SK-N-MC (cell line): Measurements from ENCODE around the gene DNPH1.
A peak's percentile ranks its signal among the peaks of the same experiment; 100 is the strongest.

Experiments
- DNase-seq: peaks from one replicate; pipeline ENCODE4 v3.0.0-alpha.2; 2011; ENCODE audit warnings: low read depth, low spot score
- H3K27ac ChIP-seq: fragments of 200-600 bp; sonication (generic); 2 replicates; pipeline ENCODE4 v1.5.1; 2016; ENCODE audit warnings: mixed run types
- H3K36me3 ChIP-seq: fragments of 200-600 bp; sonication (generic); 2 replicates; pipeline ENCODE4 v1.6.1; 2017; ENCODE audit warnings: antibody characterized with exemption, low read length, mixed read lengths; ENCODE audit not compliant: insufficient read depth
- H3K4me3 ChIP-seq: fragments of 200-600 bp; sonication (generic); 2 replicates; pipeline ENCODE4 v1.5.1; 2016
- H3K9ac ChIP-seq: fragments of 200-600 bp; sonication (generic); 2 replicates; pipeline ENCODE4 v1.8.0; 2017; ENCODE audit warnings: mixed run types, mixed read lengths; ENCODE audit not compliant: insufficient read length
- H3K9me3 ChIP-seq: fragments of 200-600 bp; sonication (generic); 2 replicates; pipeline ENCODE4 v1.6.1; 2017; ENCODE audit warnings: low read depth, mild to moderate bottlenecking, antibody characterized with exemption, low read length, moderate library complexity, mixed read lengths
- EZH2 ChIP-seq: fragments of 200-600 bp; sonication (generic); IDR thresholded peaks from one replicate; pipeline ENCODE4 v1.6.1; 2017; ENCODE audit warnings: antibody characterized with exemption
- FOXP2 ChIP-seq: optimal IDR thresholded peaks from 2 replicates; pipeline ENCODE3; 2011; ENCODE audit warnings: mild to moderate bottlenecking, moderate library complexity; ENCODE audit not compliant: insufficient read depth; ENCODE audit errors: extremely low read length, control extremely low read depth
- POLR2AphosphoS5 ChIP-seq: IDR thresholded peaks from 2 replicates; pipeline ENCODE4 v1.6.1; 2012; ENCODE audit warnings: mild to moderate bottlenecking, low read depth, low read length, borderline replicate concordance

DNPH1 gene

GRCh38 chr6:43267619-43268354 is 38.5 kb upstream of the DNPH1 start:
- no peak for DNase-seq
- TF ChIP-seq POLR2AphosphoS5 (no peak), FOXP2 (no peak), EZH2 (no peak)
- Histone ChIP-seq H3K27ac (peak overlapping the region; percentile 36; the same call in 1 of the 2 replicates), H3K36me3 (no peaks in the 10 kb centered on the region), H3K9ac (no peak overlapping the region), H3K4me3 (no peak overlapping the region), H3K9me3 (no peaks in the 10 kb centered on the region)

- no peak for DNase-seq
- no peak for TF ChIP-seq POLR2AphosphoS5
- TF ChIP-seq FOXP2 = no peak
- no peak for TF ChIP-seq EZH2
- Histone ChIP-seq H3K4me3 (no peak overlapping the region), H3K27ac (no peak overlapping the region), H3K9ac (no peak overlapping the region), H3K36me3 (no peaks in the 10 kb centered on the region), H3K9me3 (no peaks in the 10 kb centered on the region)
These were observed 36.3 kb upstream of the DNPH1 start for GRCh38 chr6:43265564-43265963.

- Histone ChIP-seq H3K9ac (no peak overlapping the region), H3K27ac (no peak overlapping the region), H3K36me3 (no peaks in the 10 kb centered on the region), H3K9me3 (no peaks in the 10 kb centered on the region), H3K4me3 (no peak overlapping the region)
- TF ChIP-seq EZH2 = no peak
- no peak for TF ChIP-seq FOXP2
- no peak for TF ChIP-seq POLR2AphosphoS5
- DNase-seq = no peak
These were observed 35.4 kb upstream of the DNPH1 start for GRCh38 chr6:43264599-43265145.

- H3K4me3 ChIP-seq = no peak overlapping the region
- TF ChIP-seq EZH2 = no peak
- no peak for TF ChIP-seq FOXP2
- TF ChIP-seq POLR2AphosphoS5 = no peak
- H3K27ac ChIP-seq = no peak overlapping the region
- no peaks in the 10 kb centered on the region for H3K9me3 ChIP-seq
- DNase-seq = no peak
- H3K9ac ChIP-seq = no peak overlapping the region
- H3K36me3 ChIP-seq = no peaks in the 10 kb centered on the region
These were observed 34.3 kb upstream of the DNPH1 start for GRCh38 chr6:43263314-43264178.

- TF ChIP-seq POLR2AphosphoS5 (no peak), FOXP2 (no peak), EZH2 (no peak)
- DNase-seq = no peak
- Histone ChIP-seq H3K27ac (no peak overlapping the region), H3K9ac (no peak overlapping the region), H3K9me3 (no peaks in the 10 kb centered on the region), H3K4me3 (no peak overlapping the region), H3K36me3 (no peaks in the 10 kb centered on the region)
These were observed 33.6 kb upstream of the DNPH1 start for GRCh38 chr6:43262780-43263313.

GRCh38 chr6:43262000-43262779 is 32.9 kb upstream of the DNPH1 start:
- Histone ChIP-seq H3K4me3 (no peak overlapping the region), H3K36me3 (no peaks in the 10 kb centered on the region), H3K9ac (no peak overlapping the region), H3K27ac (no peak overlapping the region), H3K9me3 (no peaks in the 10 kb centered on the region)
- no peak for TF ChIP-seq FOXP2
- no peak for TF ChIP-seq POLR2AphosphoS5
- TF ChIP-seq EZH2 = no peak
- DNase-seq = no peak

GRCh38 chr6:43261198-43261597 is 31.9 kb upstream of the DNPH1 start:
- Histone ChIP-seq H3K4me3 (no peak overlapping the region), H3K27ac (peak overlapping the region; percentile 36; the same call in 1 of the 2 replicates), H3K36me3 (no peaks in the 10 kb centered on the region), H3K9me3 (no peaks in the 10 kb centered on the region), H3K9ac (no peak overlapping the region)
- no peak for DNase-seq
- TF ChIP-seq EZH2 (no peak), FOXP2 (no peak), POLR2AphosphoS5 (no peak)
